Adipose tissue (tissue), 3 donors: ENCODE measurements around the gene EPHB1. TPM values are rescaled to one million over a fixed set of nuclear protein-coding genes. Genes with fewer than 3 reads are reported as not detected.

Experiments
- H3K27ac ChIP-seq: one replicate; pipeline ENCODE4 v1.5.1; 2013; ENCODE audit warnings: low read depth, low read length
- WGBS, 3 donors: extraction: QIAGEN DNeasy Blood & Tissue Kit; methylation state at CpG; one replicate each; pipeline ENCODE4 v1.1.7; 2013; 5-methylcytosine and 5-hydroxymethylcytosine counted together
- polyA plus RNA-seq, 3 donors: library from polyadenylated mRNA; stranded (reverse); fragments of 200-250 nt; gene quantifications; one replicate each; pipeline ENCODE4 v1.2.3, GENCODE V29; 2013
- donor health status: healthy with polysubstance abuse.
- donor health status: Bipolar disorder and iron deficiency.
- donor health status: healthy.

The EPHB1 gene
- polyA plus RNA-seq, 3 donors: 0.14 to 1.0 (median 0.49) TPM

- WGBS, 3 donors: 93 to 98% (median 94%) methylated on average over 5 of the region's 5 CpGs
- H3K27ac ChIP-seq: no peak overlapping the region
Measured at GRCh38 chr3:134860141-134860540, 65.1 kb downstream of the EPHB1 start.

DNA sequence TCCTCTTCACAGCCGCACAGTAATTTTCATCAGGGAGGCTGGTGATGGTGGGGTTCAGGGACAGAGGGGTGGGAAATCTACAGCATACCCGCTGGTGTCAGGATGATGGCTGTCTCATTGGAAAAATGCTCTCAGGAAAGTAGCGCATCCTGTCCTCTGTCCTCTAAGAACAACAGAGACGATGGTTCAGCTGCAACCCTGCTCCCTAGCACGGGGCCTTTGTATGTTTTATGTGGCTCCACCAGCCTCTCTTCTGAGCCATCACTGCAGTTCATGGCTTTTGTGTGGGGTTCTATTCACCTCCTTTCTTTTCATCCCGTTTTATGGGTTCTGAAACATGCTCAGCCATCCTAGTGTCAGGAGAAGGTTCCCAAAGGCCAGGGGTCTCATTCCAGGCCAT is 68.9 kb downstream of the EPHB1 start:
- 69 to 77% (median 72%) methylated on average over 6 of the region's 6 CpGs for WGBS, 3 donors
- H3K27ac ChIP-seq: no peak overlapping the region

- 12 to 41% (median 15%) methylated on average over 5 of the region's 5 CpGs for WGBS, 3 donors
- H3K27ac ChIP-seq: no peak overlapping the region
Measured at GRCh38 chr3:134864636-134865035, 69.6 kb downstream of the EPHB1 start.

- H3K27ac ChIP-seq: no peak overlapping the region
- 79 to 96% (median 94%) methylated on average over 1 of the region's 1 CpG for WGBS, 3 donors
Measured at GRCh38 chr3:134867277-134867676, 72.2 kb downstream of the EPHB1 start.

GRCh38 chr3:134869153-134869726 is 74.2 kb downstream of the EPHB1 start:
- 66 to 82% (median 82%) methylated on average over 4 of the region's 4 CpGs for WGBS, 3 donors
- H3K27ac ChIP-seq: no peak overlapping the region

- WGBS, 3 donors: 62 to 94% (median 92%) methylated on average over 1 of the region's 1 CpG
- no peak overlapping the region for H3K27ac ChIP-seq
Measured at GRCh38 chr3:134871818-134872217, 76.8 kb downstream of the EPHB1 start.

DNA sequence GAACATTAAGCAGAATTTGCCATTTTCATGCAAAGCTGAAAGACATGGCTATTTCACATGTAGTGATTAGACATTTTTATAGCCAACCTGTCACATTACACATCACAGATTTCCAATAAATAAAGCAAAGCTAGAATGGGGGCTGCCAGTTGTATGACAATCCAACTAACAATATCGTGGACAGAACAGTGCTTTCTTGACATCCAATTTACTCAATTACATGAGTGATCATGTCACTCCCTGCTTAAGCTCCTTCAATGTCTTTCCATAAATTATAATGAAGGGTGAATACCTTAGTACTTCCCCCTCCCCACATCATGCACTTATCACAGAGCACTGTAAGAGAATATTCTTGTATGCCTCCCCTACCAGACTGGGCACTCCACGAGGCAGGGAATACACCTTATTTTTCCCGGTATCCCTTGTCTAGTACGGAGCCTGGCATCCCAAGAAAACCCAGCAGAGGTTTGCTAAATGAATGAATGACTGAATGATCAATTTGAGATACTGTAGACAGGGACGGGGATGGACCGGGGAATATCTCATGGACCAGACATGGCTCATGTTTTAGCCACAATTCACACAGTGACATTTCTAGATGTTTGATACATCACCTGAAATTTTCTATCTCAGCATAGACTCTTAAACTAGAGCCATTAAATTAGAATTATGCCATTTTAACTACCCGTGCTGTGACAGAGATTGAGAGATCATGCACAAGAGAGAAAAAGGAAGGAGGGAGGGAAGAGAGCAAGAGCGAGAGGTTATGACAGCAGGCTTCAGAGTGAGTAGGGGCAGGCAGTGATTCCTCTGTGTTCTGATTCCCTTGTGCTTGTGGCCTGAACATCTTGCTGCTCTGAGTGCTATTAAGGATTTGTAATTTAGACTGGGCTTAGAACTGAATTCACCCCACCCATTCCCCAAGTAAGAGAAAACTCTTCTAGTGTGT is 77.7 kb downstream of the EPHB1 start:
- no peak overlapping the region for H3K27ac ChIP-seq
- WGBS, 3 donors: 85 to 88% (median 85%) methylated on average over 8 of the region's 8 CpGs

- WGBS, 3 donors: 71 to 90% (median 78%) methylated on average over 1 of the region's 1 CpG
- H3K27ac ChIP-seq: no peak overlapping the region
Measured at GRCh38 chr3:134873789-134874188, 78.7 kb downstream of the EPHB1 start.

- 52 to 65% (median 65%) methylated on average over 10 of the region's 10 CpGs for WGBS, 3 donors
- no peak overlapping the region for H3K27ac ChIP-seq
Measured at GRCh38 chr3:134874737-134875413, 79.8 kb downstream of the EPHB1 start.

DNA sequence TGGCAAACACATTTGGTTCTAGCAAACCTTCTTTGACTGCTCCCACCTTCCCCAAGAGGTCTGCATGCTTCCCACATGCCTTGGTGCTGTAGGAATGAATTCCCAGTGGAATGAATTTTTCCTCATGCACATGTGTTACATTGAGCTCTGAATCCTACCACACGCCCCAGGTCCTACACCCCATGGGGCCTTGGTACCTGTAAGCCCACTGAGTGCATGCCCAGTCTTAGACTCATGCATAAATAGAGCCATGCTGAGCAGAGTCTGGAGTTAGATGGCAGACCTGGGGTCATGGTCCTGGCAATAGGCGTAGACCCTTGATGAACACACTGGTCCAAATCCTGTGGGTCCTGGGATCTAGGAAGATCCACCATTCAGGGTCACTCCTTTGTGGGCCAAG is 81.8 kb downstream of the EPHB1 start:
- WGBS, 3 donors: 84 to 90% (median 89%) methylated on average over 2 of the region's 2 CpGs
- no peak overlapping the region for H3K27ac ChIP-seq

DNA sequence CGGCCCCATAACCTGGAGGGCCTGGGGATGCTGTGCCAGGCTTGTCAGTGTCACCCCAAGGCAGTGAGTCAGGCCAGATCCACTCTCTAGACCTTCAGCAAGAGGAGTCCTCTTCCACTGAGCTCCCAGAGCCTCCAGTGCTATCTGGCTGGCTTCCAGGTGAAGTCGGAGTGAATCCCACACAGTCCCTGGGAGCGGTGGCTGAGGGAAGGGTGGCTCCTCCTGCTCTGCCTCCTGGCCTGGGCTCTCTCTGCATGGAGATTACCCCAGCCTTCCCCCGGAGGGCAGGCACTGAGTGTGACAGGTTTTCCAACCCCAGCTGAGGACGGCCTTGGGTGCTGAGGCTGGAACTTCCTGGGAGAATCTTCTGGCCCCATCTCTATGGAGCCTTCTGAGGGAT is 82.7 kb downstream of the EPHB1 start:
- no peak overlapping the region for H3K27ac ChIP-seq
- WGBS, 3 donors: 77 to 80% (median 80%) methylated on average over 5 of the region's 5 CpGs

GRCh38 chr3:134879990-134880389 is 84.9 kb downstream of the EPHB1 start:
- no peak overlapping the region for H3K27ac ChIP-seq
- 26 to 78% (median 54%) methylated on average over 1 of the region's 1 CpG for WGBS, 3 donors

GRCh38 chr3:134880431-134880830 is 85.4 kb downstream of the EPHB1 start:
- WGBS, 3 donors: 90 to 93% (median 90%) methylated on average over 4 of the region's 4 CpGs

DNA sequence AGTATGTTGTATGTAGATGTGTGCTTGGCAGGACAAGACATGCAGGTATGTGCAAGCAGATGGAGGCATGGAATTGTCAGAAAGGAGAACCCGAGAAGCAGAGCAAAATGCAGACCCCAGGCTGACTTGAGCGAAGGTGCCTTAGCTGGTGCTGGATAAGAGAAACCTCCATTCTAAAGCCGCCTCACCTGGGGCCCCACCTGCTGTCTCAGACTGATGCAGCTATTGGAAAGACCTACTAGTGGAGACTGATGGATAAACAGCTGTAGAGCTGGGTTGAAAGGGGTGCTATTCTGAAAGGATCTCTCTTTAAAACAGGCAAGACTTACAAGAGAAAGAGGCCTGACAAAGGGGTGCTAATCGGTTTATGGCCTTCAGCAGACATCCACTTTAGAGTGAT is 86.2 kb downstream of the EPHB1 start:
- H3K27ac ChIP-seq: no peak overlapping the region
- WGBS, 3 donors: 73 to 87% (median 80%) methylated on average over 4 of the region's 4 CpGs

More at GRCh38 chr3:134880431-134880830, 85.4 kb downstream of the EPHB1 start:
- H3K27ac ChIP-seq: no peak overlapping the region

DNA sequence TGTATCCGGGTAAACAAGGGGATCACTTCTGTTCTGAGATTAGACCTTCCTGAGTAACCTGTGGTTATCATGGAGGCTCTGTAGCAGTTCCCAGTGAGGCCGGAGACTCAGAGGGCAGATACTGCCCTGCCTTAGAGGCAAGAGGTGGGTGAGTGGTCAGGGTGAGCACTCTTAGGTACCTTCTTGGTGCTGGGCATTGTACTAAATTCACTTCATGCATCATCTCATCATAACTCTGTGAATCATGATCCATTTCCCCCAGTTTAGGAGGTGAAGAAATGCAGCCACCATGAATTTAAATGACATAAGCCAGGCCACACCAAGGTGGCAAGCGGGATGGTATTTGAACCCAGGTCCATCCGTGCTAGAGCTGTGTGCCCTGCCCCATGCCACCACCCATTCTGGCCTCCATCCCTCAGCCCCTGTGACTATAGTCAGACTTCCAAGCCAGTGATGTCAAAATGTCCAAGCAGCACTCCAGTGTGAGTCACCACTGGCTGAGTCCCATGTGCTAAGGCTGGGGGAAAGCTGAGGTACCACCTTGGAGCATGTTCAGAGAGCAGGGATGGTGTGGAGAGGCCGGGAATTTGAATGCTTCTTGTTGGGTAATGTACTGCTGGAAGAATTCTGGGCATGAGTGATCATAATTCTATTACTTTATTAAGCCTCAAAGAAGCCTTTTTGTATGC is 88.8 kb downstream of the EPHB1 start:
- WGBS, 3 donors: 80 to 91% (median 87%) methylated on average over 5 of the region's 5 CpGs
- H3K27ac ChIP-seq: no peak overlapping the region

DNA sequence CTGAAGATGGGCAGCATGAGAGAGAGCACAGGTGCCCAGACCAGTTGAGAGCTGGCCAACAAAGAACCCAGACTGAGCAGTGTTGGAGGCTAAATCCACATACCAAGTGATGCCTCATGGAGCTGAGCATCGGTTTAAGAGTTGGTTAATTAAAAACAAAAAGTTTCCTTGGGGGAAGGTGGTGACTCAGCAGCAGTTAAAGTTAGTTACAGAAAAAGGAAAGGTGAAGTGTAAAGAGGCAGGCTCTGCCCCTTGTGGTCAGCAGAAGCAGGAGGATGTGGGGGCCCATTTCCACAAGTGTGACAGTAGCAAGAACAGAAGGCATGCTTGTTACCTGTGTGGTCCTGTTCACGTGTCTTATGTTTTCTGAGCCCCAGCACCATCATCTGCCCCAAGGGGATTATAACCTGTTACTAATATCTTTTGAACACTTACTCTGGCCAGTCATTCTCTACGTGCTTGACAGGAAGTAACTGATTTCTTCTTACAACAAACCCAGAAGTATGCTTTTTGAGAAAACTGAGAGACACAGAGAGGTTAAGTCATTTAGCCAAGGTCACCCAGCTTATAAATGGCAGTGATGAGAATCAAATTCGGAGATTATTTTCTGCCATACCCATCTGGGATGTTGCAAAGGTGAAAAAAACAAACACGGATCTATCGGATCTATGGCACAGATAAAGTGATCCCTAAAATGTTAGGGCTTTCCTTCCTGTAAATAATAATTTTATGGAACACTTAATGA is 91.0 kb downstream of the EPHB1 start:
- no peak overlapping the region for H3K27ac ChIP-seq
- 57 to 64% (median 60%) methylated on average over 6 of the region's 6 CpGs for WGBS, 3 donors

DNA sequence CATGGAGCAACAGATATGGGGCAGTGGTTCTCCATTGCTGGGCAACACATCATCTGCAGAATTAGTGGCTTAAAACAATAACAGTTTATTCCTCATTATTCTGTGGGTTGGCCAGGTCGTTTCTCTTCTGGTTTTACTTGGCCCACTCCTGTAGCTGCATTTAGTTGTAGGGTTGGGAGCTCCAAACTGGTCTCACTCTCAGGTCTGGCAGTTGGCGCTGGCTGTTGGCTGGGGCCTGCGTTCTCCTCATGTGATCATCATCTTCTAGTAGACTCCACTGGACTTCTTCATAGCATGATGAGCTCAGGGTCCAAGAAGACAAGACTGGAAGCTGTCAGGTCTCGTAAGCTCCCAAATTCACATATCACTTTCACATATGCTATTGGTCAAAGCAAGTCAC is 91.9 kb downstream of the EPHB1 start:
- 79 to 89% (median 82%) methylated on average over 4 of the region's 4 CpGs for WGBS, 3 donors
- H3K27ac ChIP-seq: no peak overlapping the region

- H3K27ac ChIP-seq: no peak overlapping the region
Measured at GRCh38 chr3:134887536-134887935, 92.5 kb downstream of the EPHB1 start.
